NCI-H187 treated with DMSO at 0.1 percent for 48 hours (cell line): ENCODE data around the gene RELB.
"Not testable (repeated sequence)": the region's sequence is repeated elsewhere in the genome, so short reads cannot be mapped to it uniquely, and the experiment has no call there.

Experiments
- DNase-seq: peaks from one replicate; lab custom pipeline; 2025; lab: John Stamatoyannopoulos, UW

Gene RELB

GRCh38 chr19:45001087-45001739 is at the start of gene RELB:
Gene RELB (plus strand): TSS chr19:45001464. CDS start chr19:45001580, 116 bp downstream.
- no peak for DNase-seq

- no peak for DNase-seq
Measured at GRCh38 chr19:44954278-44954648, 47.0 kb upstream of the RELB start.

GRCh38 chr19:44954649-44955504 is 46.4 kb upstream of the RELB start, which contains the start of gene CLPTM1:
Gene CLPTM1 (plus strand): TSS chr19:44955380. CDS start chr19:44955396, 16 bp downstream.
- DNase-seq, result peak; percentile 73

GRCh38 chr19:44955505-44956439 is 45.5 kb upstream of the RELB start:
- DNase-seq, result no peak

- DNase-seq, result no peak
Measured at GRCh38 chr19:44957526-44957925, 43.7 kb upstream of the RELB start.

GRCh38 chr19:44958090-44958489 is 43.2 kb upstream of the RELB start:
- no peak for DNase-seq

GRCh38 chr19:44959691-44960090 is 41.6 kb upstream of the RELB start:
- DNase-seq, result no peak

GRCh38 chr19:44960906-44961728 is 40.1 kb upstream of the RELB start:
- DNase-seq, result no peak

- no peak for DNase-seq
Measured at GRCh38 chr19:44961821-44962220, 39.4 kb upstream of the RELB start.

- no peak for DNase-seq
Measured at GRCh38 chr19:44968118-44968517, 33.1 kb upstream of the RELB start.

- no peak for DNase-seq
Measured at GRCh38 chr19:44968670-44969069, 32.6 kb upstream of the RELB start.

- no peak for DNase-seq
Measured at GRCh38 chr19:44969437-44969836, 31.8 kb upstream of the RELB start.

GRCh38 chr19:44971451-44971850 is 29.8 kb upstream of the RELB start:
- not testable (repeated sequence) for DNase-seq

- DNase-seq, result no peak
Measured at GRCh38 chr19:44972802-44973201, 28.5 kb upstream of the RELB start.

GRCh38 chr19:44973982-44974735 is 27.1 kb upstream of the RELB start:
- no peak for DNase-seq

GRCh38 chr19:44974857-44975256 is 26.4 kb upstream of the RELB start:
- DNase-seq, result no peak

- no peak for DNase-seq
Measured at GRCh38 chr19:44975444-44975843, 25.8 kb upstream of the RELB start.

GRCh38 chr19:44984005-44984404 is 17.3 kb upstream of the RELB start:
- no peak for DNase-seq

- no peak for DNase-seq
Measured at GRCh38 chr19:44985445-44985844, 15.8 kb upstream of the RELB start.

- DNase-seq, result no peak
Measured at GRCh38 chr19:44986389-44986788, 14.9 kb upstream of the RELB start.
